Stimulated activated CD4-positive, alpha-beta T cell treated with anti-CD3 and anti-CD28 coated beads, Interleukin-12 subunit alpha, Interleukin-12 subunit beta, amount 100 ng/mL, for 24 hours (primary cell): ENCODE measurements around the gene OR2C3.
"Not testable (repeated sequence)": the region's sequence is repeated elsewhere in the genome, so short reads cannot be mapped to it uniquely, and the experiment has no call there.

Experiments used
- DNase-seq, 2 experiments: peaks; one replicate each; pipeline ENCODE4 v3.0.0-alpha.2; 2020; ENCODE audit warnings: low read depth in 2 of 2

The OR2C3 gene

DNA sequence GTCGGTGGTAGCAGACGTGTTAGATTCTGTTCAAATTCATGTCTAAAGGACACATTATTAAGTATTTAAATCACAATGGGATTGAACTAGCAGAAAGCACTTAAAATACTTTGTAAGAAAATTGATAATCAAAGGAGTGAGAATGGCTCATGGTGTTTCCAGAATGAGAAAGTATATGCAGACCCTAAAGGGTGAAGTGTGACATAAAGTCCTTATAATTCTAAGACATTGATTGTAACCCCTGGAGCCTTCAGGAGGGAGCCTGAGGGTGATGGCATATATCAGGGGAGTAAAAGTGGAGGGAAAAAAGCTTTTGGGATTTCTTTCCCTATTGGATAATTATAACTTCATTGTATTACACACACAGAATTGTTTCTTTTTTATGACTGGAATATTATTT, at the start of gene OR2C3:
Gene OR2C3 (minus strand): TSS at position 101 of the 400 bp plus-strand sequence. CDS start 3,929 bp downstream, outside the sequence.
- no peak for DNase-seq

DNA sequence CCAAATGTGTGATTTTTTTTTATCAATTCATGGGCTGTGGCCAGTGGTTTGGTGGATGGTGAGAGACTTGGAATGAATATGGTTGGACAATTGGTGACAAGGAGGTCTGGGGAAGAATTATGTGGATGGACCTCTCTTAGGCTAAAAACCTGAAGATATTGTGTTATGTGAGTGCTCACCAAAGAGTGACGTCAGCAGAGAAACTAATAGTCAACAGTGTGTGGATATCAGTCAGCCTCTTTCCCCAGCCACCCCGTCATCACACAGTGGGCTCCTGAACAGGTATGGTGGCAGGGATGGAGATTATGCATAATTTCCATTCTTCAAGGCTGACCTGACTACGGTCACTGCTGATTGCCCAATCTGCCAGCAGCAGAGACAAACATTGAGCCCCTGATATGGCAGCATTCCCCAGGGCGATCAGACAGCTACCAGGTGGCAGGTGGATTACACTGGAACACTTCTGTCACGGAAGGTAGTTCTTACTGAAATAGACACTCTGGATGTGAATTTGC, 42.8 kb upstream of the OR2C3 start:
- DNase-seq: no peak

DNA sequence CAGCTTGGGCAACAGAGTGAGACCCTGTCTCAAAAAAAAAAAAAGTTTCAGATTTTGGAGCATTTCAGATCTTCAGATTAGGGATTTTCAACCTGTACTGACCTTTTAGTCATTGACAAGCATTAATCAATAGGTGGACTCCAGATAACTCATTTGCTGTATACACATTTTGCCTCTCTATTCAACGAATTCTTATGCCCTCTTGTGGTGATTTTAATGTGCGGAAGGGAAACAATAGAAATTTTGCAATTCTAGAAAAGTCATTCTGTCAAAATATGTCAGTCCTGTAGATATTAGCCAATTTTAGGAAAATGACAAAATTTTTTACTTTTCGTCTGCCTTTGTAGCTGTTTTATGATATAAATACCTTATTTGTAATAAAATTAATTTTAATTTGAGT, 40.3 kb upstream of the OR2C3 start:
- no peak for DNase-seq

DNA sequence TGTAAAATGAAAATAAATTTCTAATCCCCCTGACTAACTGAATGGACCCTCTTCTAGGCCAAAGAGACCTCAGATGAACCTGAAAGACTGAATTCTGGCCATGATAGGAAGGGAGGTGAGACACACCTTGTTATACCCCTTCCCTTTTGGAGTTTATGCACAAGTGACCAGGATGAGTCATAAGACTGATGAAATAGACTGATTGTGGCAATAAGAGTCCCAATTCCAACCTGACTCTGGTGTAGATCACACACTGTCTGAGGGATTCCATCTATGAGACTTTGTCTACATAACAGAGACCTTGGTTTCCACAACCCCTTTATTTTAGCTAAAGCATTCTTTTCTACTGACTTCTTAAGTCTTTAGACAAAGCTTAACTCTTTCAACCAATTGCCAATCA, 38.4 kb upstream of the OR2C3 start:
- no peak for DNase-seq

DNA sequence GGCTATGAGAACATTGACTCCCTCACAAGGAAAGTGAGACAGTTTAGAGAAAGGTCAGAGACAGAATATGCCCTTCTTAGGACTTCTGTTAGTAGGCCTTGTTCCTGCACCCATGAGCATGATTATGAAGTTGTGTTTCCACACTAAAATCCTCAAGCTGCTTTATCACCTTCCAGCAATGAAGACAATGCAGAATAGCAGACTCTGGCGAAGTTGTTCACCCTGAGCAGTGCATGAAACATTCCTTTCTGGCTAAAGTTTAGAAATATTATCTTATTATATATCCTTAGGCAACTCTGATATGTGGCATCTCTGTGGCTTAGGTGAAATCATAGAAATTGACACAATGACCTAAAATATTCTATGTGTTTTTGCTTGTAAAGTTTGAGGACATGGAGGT, 38.0 kb upstream of the OR2C3 start:
- no peak for DNase-seq

DNA sequence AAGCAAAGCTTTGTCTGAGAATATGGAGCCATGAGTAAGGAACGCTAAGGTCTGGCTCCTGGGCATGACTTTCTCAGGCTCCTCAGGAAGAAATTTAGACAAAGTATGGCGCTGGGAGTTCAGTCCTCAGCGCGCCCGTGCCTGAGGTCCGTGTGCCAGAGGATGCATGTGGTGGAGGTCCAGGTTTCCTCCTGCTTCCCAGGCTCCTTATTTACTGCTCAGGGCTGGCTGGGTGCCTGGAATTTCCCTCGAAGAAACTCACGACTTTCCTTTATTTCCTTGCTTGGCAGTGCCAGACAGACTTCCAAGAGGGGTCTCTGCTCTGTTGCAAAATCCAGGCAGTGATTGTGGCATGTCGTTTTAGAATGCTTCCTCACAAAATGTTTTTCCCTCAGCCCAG, 26.0 kb upstream of the OR2C3 start:
- no peak for DNase-seq

DNA sequence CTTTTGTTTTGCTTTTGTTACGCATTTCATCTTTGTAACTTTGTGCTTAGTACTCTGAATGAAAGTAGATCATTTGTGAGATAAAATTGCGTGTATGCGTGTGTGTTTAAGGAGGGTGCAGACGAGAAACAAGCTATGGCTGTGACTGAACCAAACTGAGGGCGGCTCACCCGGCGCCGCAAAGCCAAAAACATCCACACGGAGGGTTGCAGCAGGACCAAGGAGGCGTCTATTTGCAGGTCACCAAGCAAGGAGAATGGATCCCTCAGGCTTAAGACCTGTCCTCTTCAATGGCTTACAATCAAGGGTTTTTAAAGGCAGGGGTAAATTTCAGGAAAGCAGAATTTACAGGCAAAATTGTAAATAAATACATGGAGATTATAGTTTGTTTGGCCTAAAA, 25.5 kb upstream of the OR2C3 start:
- no peak for DNase-seq

DNA sequence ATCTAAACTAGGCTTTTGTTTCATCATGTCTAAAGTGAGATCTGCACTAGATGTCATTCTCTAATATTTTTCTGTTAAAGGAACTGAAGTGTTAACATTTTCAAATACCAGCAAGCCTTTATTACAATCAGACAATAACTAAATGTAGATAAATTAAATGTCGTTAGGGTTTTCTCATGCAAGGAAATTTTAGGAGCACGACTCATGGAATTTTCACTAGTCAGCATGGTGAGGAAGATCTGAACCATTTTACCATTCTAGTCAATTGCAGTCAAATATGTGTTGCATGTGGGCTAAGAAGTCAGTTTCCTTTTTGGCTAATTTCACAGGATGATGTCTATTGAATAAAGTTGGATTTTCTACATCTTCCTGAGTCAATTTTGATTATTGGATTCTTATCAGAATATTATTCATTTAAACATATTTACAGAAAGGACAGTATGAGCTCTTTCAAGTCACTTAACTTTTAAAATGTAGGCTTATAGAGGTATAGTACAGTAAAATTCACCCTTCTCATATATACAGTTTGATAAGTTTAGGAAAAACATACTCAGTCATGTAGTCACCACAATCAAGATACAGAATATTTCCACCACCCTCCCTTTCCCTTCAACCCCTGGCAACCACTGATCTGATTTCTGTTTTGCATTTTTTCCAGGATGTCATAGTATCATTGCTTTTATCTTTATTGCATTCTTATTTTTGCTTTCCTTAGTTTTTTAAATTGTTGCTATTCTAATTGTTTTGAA, 21.9 kb upstream of the OR2C3 start:
- DNase-seq: no peak

DNA sequence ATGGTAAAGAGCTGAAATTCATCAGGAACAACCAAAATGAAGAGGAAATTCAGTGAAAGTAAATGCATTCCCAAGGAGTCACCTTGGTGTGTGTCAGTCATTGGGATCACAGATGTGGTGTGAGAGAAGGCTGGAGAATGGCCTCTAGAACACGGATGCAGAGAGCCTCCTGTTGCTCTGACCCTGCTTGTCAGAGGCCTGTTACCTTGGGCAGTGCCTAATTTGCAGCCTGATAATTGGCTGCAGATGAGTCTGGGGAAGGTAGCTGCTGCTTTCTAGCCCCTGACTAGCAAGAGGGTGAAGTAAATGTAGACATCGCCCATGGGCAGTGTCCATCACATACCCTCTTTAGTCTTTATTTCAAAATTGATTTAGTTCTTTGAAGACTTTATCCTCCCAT, 16.0 kb upstream of the OR2C3 start:
- DNase-seq: no peak

DNA sequence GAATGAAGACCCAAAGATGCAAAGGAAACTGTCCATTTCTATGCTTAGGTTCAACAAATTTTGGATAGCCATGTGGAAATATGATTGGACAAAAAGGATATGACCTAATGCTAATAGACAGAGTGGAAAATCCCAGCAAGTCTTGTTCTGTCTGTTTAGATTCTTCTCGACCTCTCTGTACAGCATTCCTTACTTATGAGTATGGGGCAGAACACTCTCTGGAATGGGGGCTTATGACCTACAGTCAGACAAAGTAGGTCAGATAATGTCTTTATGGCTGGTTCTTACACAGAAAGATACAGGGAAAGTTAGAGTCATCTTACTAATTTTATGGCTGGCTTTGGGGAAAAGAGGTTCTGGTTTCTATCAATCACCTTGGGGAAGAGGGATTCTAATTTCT, 15.5 kb upstream of the OR2C3 start:
- DNase-seq: no peak

DNA sequence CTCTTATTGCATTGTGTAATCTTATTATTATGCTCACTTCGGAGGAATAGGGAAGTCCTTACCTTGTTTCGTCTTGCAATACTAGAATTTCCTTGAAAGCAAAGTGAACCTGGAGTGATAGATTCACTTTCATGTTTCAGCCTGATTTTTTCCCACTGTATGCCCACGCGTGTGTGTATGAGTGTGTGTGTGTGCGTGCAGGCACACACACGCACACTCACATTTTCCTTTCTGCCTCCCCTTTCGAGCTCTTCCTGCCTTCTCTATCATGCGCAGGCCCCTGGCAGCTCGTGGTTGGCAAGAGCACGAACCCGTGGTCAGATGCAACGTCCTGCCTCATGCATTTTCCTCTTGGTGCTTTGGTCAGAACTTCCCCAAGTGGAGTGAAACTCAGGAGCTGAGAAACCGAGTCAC, 12.5 kb upstream of the OR2C3 start, which contains the start of gene GCSAML:
Gene GCSAML (plus strand): TSS at position 366 of the 414 bp plus-strand sequence. CDS start 58 bp downstream, outside the sequence.
- DNase-seq: peak in 1 of 2 experiments; percentile 7

DNA sequence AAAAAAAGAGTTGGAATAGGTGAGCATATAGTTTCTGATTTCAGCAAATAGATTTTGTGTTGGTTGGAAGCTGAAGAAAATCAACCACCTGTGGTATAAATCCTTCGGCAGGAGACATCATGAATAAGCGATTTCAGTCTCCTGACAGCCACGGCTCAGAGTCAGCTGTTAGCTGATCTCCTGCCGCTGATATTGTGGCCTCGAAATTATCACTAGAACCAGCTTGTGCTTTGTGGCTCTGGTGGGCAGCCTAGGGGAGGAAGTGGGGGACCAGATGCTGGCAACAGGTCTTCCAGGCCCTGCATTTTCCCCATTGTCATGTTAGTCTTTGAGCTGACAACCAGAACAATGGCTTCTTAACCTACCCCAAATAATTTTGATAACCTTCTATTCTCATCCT, 11.9 kb upstream of the OR2C3 start:
- DNase-seq: no peak

DNA sequence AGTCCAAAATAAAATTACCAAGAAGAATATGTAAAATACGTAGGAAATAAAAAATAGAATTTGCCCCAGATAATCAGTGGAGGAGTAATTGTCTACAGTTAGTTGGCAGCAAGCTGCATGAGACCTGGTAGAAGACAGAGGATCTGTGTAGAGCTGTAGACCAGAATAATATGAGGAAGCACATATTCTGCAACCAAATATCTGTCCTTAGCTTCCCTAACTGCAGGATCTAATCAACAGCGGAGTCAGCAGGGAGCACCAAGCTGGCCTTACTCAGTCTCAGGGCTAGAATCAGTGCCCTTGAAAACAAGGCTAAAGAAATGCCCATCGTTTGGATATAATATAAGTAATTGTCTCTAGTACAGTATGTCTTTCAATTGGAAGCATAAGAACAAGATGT, 6.6 kb upstream of the OR2C3 start:
- DNase-seq: no peak

DNA sequence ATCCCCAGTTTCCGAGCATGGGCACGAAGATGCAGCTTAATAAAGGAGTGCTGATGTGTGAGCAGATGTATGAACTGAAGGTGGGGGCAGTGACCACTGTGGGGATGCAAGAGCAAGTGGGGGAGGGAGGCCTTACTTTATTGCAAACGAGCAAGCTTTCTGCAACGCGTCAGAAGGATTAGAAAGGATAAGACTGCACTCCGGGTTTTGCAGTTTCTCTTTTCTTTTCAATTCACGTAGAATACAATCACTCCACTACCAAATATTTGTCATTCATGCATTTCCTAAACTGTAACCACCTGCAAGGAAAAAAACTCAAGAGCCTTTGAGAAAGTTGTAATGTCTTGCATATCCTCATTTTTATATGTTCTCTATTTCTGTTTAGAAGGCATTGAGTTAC, 4.3 kb upstream of the OR2C3 start:
- DNase-seq: no peak

DNA sequence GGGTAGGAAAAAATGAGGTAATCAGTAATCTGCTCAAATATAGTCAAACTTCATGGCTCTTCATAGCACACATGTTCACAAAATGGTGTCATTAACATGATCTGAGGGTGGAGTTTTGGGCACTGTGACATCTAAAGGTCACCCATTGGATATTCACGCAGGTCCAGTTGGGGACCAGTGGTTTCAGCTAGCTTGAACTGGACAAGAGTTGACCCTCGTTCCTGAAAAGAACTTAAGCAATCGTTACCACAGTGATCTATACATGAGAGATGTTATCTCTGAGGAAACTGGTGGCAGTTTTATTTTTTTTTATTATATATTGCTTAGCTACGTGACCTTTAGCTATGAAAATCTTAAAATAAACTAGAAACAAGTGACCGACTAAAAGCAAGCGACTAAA, 3.0 kb upstream of the OR2C3 start:
- DNase-seq: no peak

DNA sequence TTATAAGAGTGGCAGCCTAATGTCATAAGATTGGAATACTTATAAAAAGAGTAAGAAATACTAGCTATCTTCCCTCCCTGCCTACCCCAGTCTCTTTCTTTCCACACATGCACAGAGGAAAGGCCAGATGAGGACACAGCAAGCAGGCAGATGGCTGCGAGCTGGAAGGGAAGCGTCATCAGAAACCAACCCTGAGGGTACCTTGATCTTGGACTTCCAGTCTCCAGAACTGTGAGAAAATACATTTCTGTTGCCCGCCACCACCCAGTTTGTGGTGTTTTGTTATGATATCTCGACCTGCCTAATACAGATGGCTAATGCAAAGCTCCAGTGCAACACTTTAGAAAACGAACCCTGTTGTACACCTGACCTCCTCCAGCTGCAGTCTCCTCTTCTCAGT, 2.3 kb upstream of the OR2C3 start:
- DNase-seq: no peak

DNA sequence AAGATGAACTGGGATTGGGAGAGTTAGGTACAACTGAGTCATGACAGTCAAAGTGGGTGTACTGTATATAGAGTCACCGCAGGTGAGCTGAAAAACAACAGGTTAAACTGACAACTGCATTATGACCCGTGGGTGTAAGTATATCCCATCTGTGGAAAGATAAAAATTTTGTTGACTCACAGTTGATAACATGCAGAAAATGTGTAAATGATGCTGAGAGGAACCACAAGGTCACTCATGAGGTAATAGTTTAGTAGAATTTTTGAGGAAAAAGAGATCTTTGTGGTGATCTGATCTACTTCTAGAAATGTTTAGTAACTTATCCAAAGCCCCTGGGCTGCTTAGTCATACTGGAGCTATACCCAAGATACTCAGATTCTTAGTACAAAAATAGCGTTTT, 838 bp downstream of the OR2C3 start:
- no peak for DNase-seq

DNA sequence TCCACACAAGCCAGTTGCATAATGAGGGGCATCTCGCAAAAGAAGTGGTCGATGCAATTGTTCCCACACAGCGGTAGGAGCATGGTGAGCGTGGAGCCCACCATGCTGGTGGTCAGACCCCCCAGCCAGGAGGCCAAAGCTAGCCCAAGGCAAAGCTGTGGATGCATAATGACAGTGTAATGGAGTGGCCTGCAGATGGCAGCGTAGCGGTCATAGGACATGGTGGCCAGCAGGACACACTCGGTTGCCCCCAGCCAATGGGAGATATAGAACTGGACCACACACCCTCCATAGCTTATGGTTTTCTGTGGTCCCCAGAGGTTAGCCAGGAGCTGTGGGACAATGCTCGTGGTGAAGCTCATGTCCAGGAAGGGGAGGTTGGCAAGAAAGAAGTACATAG, 4.3 kb downstream of the OR2C3 start:
- no peak for DNase-seq

DNA sequence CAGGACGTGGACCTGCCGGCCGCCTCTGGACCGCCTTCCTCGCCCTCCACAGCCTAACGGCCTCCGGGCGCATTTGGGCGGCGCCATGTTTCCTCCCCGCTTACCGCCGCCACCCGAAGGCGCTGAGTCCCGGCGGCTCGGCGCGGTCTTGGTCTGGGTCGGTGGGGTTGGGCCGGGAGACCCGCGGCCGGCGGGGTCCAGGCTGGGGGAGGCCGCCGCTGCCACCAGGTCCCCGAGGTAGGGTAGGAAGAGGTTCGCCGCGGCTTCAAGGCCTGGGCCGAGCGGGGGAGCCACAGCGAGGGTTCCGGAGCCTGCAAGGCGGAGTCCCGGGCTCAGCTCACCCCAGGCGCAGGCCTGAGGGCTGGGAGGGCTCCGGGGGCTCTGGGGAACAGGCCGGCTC, 5.5 kb downstream of the OR2C3 start:
- no peak for DNase-seq

DNA sequence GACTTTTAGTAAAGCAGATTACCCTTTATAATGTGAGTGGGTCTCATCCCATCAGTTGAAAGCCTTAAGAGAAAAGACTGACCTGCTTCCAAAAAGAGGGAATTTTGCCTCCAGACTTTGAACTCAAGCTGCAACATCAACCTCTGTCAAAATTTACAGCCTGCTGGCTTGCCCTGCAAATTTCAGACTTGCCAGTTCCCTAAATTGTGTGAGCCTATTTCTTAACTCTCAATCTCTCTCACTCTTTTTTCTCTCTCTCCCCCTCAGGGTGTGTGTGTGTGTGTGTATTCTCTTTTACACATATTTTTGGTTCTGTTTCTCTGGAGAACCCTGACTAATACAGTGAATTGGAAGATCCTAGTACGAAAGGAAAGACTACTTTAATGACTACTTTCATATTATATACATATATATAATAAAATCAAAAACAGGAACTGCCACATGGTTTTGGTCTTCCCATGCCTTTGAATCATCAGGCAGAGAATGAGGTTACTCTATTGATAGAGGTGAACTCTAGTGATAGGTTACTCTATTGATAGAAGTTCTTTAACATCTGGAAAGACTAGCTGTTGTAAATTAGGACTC, 6.4 kb downstream of the OR2C3 start:
- no peak for DNase-seq

DNA sequence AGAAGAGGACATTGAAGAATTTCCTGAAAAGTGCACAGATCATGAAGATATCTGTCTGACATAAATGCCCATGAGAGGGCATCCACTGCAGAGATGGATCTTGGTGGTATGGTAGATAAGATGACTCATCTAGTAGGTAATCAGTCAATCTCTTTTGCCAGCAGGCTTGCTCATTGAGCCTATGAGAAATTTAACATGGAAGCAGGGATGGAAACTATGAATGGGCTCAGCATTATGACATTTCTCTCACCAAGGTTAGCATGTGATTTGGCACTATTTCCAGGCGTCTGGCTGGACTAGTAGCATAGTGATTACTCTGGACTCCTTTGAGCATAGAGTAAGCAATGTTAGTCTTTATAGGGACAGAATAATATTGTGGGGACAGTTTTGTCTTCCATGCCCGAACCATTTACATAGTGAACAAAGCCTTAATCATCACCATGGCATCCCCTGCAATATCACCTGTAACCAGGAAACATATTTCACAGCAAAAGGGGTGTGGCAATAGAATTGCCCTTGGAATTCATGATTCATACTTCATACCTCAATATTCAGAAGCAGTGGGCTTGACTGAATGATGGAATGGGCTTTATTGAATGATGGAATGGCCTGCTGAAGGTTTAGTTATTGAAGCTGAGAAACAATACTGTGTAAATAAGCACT, 7.3 kb downstream of the OR2C3 start:
- no peak for DNase-seq

DNA sequence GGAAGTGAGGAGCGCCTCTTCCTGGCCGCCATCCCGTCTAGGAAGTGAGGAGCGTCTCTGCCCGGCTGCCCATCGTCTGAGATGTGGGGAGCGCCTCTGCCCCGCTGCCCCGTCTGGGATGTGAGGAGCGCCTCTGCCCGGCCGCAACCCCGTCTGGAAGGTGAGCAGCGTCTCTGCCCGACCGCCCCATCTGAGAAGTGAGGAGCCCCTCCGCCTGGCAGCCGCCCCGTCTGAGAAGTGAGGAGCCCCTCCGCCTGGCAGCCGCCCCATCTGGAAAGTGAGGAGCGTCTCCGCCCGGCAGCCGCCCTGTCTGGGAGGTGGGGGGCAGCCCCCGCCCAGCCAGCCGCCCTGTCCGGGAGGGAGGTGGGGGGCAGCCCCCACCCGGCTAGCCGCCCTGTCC, 14.4 kb downstream of the OR2C3 start:
- DNase-seq: not testable (repeated sequence)

DNA sequence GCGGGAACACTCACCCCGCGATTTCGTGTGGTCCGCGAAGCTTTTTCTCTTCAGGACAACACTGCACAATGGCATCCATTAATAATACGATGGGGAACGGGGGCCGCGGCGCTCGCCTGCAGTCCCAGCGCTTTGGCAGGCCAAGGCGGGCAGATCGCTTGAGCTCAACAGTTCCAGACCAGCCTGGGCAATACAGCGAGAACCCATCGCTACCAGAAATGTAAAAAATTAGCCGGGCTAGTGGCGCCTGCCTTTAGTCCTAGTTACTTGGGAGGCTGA, 17.7 kb downstream of the OR2C3 start:
- DNase-seq: no peak
